Neural progenitor cell (in vitro differentiated cells): ENCODE data around the gene VARS2. TPM values are rescaled to one million over a fixed set of nuclear protein-coding genes. Genes with fewer than 3 reads are reported as not detected.

Experiments
- DNase-seq: peaks from one replicate; pipeline ENCODE4 v3.0.0-alpha.2; 2016; ENCODE audit warnings: low spot score
- H2AFZ ChIP-seq: fragments of 200-600 bp; sonication (generic); replicated peaks from 2 replicates; pipeline ENCODE4 v1.6.1; 2016; ENCODE audit warnings: antibody characterized with exemption
- H3F3A ChIP-seq: fragments of 200-600 bp; sonication (generic); 2 replicates; pipeline ENCODE4 v1.6.1; 2016; ENCODE audit warnings: antibody characterized with exemption, low read depth
- H3K27ac ChIP-seq: fragments of 200-600 bp; sonication (generic); 2 replicates; pipeline ENCODE4 v1.5.1; 2016; ENCODE audit warnings: mild to moderate bottlenecking
- H3K27me3 ChIP-seq: fragments of 200-600 bp; sonication (generic); 2 replicates; pipeline ENCODE4 v1.6.1; 2016; ENCODE audit warnings: mild to moderate bottlenecking, moderate library complexity
- H3K36me3 ChIP-seq: fragments of 200-600 bp; sonication (generic); 2 replicates; pipeline ENCODE4 v1.5.1; 2016
- H3K4me1 ChIP-seq: fragments of 200-600 bp; sonication (generic); 2 replicates; pipeline ENCODE4 v1.6.1; 2016; ENCODE audit warnings: mixed run types
- H3K4me2 ChIP-seq: fragments of 200-600 bp; sonication (generic); 2 replicates; pipeline ENCODE4 v1.6.1; 2016
- H3K4me3 ChIP-seq: fragments of 200-600 bp; sonication (generic); 2 replicates; pipeline ENCODE4 v1.5.1; 2016
- H3K79me2 ChIP-seq: fragments of 200-600 bp; sonication (generic); 2 replicates; pipeline ENCODE4 v1.6.1; 2016; ENCODE audit warnings: low read depth
- H3K9ac ChIP-seq: fragments of 200-600 bp; sonication (generic); 2 replicates; pipeline ENCODE4 v1.6.1; 2016
- H3K9me3 ChIP-seq: fragments of 200-600 bp; sonication (generic); 2 replicates; pipeline ENCODE4 v1.5.1; 2016; ENCODE audit warnings: low read depth
- H4K20me1 ChIP-seq: fragments of 200-600 bp; sonication (generic); 2 replicates; pipeline ENCODE4 v1.6.1; 2016; ENCODE audit warnings: low read depth
- H3K27ac Mint-ChIP-seq: 3 replicates; pipeline ENCODE4 v1.8.0; 2021; ENCODE audit warnings: mixed read lengths
- H3K27me3 Mint-ChIP-seq: 2 replicates; pipeline ENCODE4 v1.8.0; 2022; ENCODE audit warnings: low read depth, mild to moderate bottlenecking, inconsistent platforms, moderate library complexity, mixed read lengths; ENCODE audit not compliant: insufficient read depth
- H3K36me3 Mint-ChIP-seq: 3 replicates; pipeline ENCODE4 v1.8.0; 2021; ENCODE audit warnings: mixed read lengths
- H3K4me1 Mint-ChIP-seq: 3 replicates; pipeline ENCODE4 v1.8.0; 2021; ENCODE audit warnings: mixed read lengths
- H3K4me3 Mint-ChIP-seq: 3 replicates; pipeline ENCODE4 v1.8.0; 2021; ENCODE audit warnings: mild to moderate bottlenecking, moderate library complexity, mixed read lengths
- H3K9me3 Mint-ChIP-seq: 3 replicates; pipeline ENCODE4 v1.8.0; 2020; ENCODE audit warnings: mixed read lengths
- CTCF ChIP-seq: fragments of 200-600 bp; sonication (generic); IDR thresholded peaks from 2 replicates; pipeline ENCODE4 v1.5.1; 2017; ENCODE audit warnings: antibody characterized with exemption, mild to moderate bottlenecking
- EZH2 ChIP-seq: fragments of 200-600 bp; sonication (generic); IDR thresholded peaks from 2 replicates; pipeline ENCODE4 v1.6.1; 2017; ENCODE audit warnings: antibody characterized with exemption, mild to moderate bottlenecking, moderate library complexity
- EZH2phosphoT487 ChIP-seq: fragments of 200-600 bp; sonication (generic); IDR thresholded peaks from 2 replicates; pipeline ENCODE4 v1.6.1; 2017; ENCODE audit warnings: antibody characterized with exemption
- total RNA-seq: library from RNA; depleted of rRNA; stranded (reverse); fragments of >200 nt; gene quantifications from 2 replicates; pipeline ENCODE4 v1.2.3, GENCODE V29; 2015; ENCODE audit warnings: low replicate concordance

Gene VARS2
- total RNA-seq, 1 donor from 2014 or later: 21.5 TPM

GRCh38 chr6:30912746-30913520 is 1.1 kb upstream of the VARS2 start:
- no peak overlapping the region for H3K4me2 ChIP-seq
- H4K20me1 ChIP-seq: no peaks in the 10 kb centered on the region
- no peak overlapping the region for H2AFZ ChIP-seq
- no peak overlapping the region for H3K9ac ChIP-seq
- H3K27me3 ChIP-seq: no peaks in the 10 kb centered on the region
- peaks cover 28% of the 10 kb centered on the region for H3F3A ChIP-seq
- peaks cover 26% of the 10 kb centered on the region for H3K36me3 Mint-ChIP-seq
- no peaks in the 10 kb centered on the region for H3K36me3 ChIP-seq
- H3K27ac ChIP-seq: no peak overlapping the region
- no peak for DNase-seq
- peaks cover 9% of the 10 kb centered on the region for H3K27me3 Mint-ChIP-seq
- H3K27ac Mint-ChIP-seq: no peak overlapping the region
- no peaks in the 10 kb centered on the region for H3K9me3 ChIP-seq
- peaks cover 40% of the 10 kb centered on the region for H3K4me1 Mint-ChIP-seq
- H3K4me3 ChIP-seq: no peak overlapping the region
- H3K9me3 Mint-ChIP-seq: no peaks in the 10 kb centered on the region
- TF ChIP-seq CTCF: no peak
- no peak for TF ChIP-seq EZH2
- TF ChIP-seq EZH2phosphoT487: no peak
- H3K4me3 Mint-ChIP-seq: peak overlapping the region; percentile 93
- H3K79me2 ChIP-seq: peaks cover 18% of the 10 kb centered on the region
- peaks cover 18% of the 10 kb centered on the region for H3K4me1 ChIP-seq

GRCh38 chr6:30913721-30914075 is 340 bp upstream of the VARS2 start:
- H3K27me3 ChIP-seq: no peaks in the 10 kb centered on the region
- H3K4me2 ChIP-seq: peak overlapping the region; percentile 93
- Mint-ChIP-seq H3K9me3 (no peaks in the 10 kb centered on the region), H3K4me3 (peak overlapping the region; percentile 93), H3K27me3 (peaks cover 9% of the 10 kb centered on the region), H3K4me1 (peaks cover 33% of the 10 kb centered on the region), H3K36me3 (peaks cover 28% of the 10 kb centered on the region), H3K27ac (no peak overlapping the region)
- H3K9ac ChIP-seq: no peak overlapping the region
- peaks cover 28% of the 10 kb centered on the region for H3F3A ChIP-seq
- H3K79me2 ChIP-seq: peaks cover 11% of the 10 kb centered on the region
- H3K9me3 ChIP-seq: no peaks in the 10 kb centered on the region
- no peaks in the 10 kb centered on the region for H3K36me3 ChIP-seq
- no peak overlapping the region for H3K27ac ChIP-seq
- H2AFZ ChIP-seq: peak overlapping the region; percentile 53
- H4K20me1 ChIP-seq: no peaks in the 10 kb centered on the region
- DNase-seq: no peak
- TF ChIP-seq CTCF (no peak), EZH2phosphoT487 (no peak), EZH2 (no peak)
- H3K4me3 ChIP-seq: peak overlapping the region; percentile 62
- H3K4me1 ChIP-seq: peaks cover 18% of the 10 kb centered on the region

- Histone ChIP-seq H3K36me3 (no peaks in the 10 kb centered on the region), H4K20me1 (no peaks in the 10 kb centered on the region), H3K9ac (no peak overlapping the region), H3K4me2 (peak overlapping the region; percentile 93), H3K27me3 (no peaks in the 10 kb centered on the region), H3K4me1 (peaks cover 15% of the 10 kb centered on the region), H3F3A (peaks cover 28% of the 10 kb centered on the region), H2AFZ (no peak overlapping the region), H3K4me3 (peak overlapping the region; percentile 62), H3K79me2 (no peaks in the 10 kb centered on the region), H3K9me3 (no peaks in the 10 kb centered on the region), H3K27ac (no peak overlapping the region)
- H3K4me3 Mint-ChIP-seq: peak overlapping the region; percentile 93
- peaks cover 9% of the 10 kb centered on the region for H3K27me3 Mint-ChIP-seq
- no peak overlapping the region for H3K27ac Mint-ChIP-seq
- TF ChIP-seq EZH2phosphoT487: no peak
- no peak for TF ChIP-seq CTCF
- no peak for TF ChIP-seq EZH2
- no peak for DNase-seq
- H3K4me1 Mint-ChIP-seq: peaks cover 26% of the 10 kb centered on the region
- no peaks in the 10 kb centered on the region for H3K9me3 Mint-ChIP-seq
- H3K36me3 Mint-ChIP-seq: peaks cover 31% of the 10 kb centered on the region
Measured at GRCh38 chr6:30914854-30915590, 984 bp downstream of the VARS2 start.
